HG03097 (cell line): ENCODE data around the gene ZP2.
"Not testable (repeated sequence)": the region's sequence is repeated elsewhere in the genome, so short reads cannot be mapped to it uniquely, and the experiment has no call there.

Experiments used
- ATAC-seq: cut with Tn5 transposase; IDR thresholded peaks from one replicate; pipeline ENCODE4 v1.9.1; 2021; ENCODE audit not compliant: unreplicated experiment, low FRiP score

ZP2 gene

DNA sequence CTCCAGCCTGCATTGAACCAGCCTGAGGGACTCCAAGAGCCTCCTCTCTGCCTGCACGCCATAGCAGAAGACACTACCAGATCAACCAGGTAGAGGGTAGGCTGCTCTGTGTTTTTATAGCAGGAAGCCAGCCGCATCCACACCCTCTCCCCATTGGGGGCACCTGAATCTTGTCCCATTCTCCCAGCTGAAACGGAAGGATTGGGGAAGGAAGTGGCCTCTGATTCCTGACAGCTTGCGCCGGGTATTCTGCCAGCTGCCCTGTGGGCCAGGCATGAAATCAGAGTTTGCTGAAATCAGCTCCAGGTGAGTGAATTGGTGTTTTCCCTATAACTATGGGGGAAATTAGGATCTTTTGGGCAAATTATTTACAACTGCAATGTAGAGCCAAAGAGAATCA, at the start of gene ZP2:
Gene ZP2 (minus strand): TSS at position 89 of the 400 bp plus-strand sequence. CDS start 27 bp downstream, at position 62.
- no peak for ATAC-seq

DNA sequence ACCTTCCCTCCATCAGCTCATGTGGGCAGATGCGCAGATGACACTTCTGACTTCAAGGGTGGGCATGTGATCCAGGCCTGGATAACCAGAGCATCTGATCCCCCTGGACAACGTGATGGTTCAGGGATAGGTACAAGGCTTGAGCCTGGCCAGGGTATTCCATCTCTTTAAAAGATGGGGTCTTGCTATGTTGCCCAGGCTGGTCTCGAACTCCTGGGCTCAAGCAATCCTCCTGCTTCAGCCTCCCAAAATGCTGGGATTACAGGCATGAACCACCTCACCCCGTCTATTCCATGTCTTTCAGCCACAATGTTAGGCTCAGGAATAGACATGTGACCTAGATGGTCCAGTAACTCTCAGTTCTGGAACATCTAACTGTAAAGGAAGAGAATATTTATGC, 45.9 kb upstream of the ZP2 start:
- ATAC-seq = no peak

DNA sequence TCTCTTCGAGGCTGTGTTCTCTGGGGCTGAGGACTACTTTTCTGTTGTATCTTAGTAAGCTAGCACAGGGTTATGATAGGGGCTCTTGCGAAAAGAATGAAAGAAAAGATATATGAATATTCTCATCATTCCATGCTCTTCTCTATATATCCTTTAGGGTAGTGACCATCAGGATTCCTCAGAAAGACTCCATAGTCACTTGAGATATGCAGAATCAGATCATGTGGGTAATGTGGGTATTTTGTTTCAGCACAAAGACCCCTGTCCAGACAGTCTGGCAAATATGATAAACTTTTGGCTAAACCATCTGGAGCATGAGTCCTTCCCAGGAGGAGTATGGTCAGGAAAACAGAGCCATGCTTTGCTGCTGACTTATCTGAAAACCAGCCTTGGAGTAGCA, 45.3 kb upstream of the ZP2 start:
- ATAC-seq = no peak

DNA sequence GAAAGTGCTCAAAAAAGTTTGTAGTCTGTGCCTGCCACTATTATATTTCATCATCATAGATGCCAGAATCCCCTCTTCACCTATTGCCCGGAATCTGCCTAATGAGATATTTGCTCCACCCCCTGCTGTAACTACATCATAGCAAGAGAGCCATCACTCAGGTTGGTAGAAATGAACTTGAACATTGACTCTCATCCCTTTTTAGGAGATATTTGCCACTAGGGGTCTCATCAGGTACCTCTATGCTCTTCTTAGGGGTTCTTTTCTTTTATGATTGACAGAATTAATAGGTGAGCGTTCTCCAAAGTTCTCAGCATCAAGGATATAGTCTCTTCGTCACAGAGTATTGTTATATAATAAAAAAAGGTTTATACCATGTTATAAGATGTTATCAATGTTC, 42.1 kb upstream of the ZP2 start:
- no peak for ATAC-seq

DNA sequence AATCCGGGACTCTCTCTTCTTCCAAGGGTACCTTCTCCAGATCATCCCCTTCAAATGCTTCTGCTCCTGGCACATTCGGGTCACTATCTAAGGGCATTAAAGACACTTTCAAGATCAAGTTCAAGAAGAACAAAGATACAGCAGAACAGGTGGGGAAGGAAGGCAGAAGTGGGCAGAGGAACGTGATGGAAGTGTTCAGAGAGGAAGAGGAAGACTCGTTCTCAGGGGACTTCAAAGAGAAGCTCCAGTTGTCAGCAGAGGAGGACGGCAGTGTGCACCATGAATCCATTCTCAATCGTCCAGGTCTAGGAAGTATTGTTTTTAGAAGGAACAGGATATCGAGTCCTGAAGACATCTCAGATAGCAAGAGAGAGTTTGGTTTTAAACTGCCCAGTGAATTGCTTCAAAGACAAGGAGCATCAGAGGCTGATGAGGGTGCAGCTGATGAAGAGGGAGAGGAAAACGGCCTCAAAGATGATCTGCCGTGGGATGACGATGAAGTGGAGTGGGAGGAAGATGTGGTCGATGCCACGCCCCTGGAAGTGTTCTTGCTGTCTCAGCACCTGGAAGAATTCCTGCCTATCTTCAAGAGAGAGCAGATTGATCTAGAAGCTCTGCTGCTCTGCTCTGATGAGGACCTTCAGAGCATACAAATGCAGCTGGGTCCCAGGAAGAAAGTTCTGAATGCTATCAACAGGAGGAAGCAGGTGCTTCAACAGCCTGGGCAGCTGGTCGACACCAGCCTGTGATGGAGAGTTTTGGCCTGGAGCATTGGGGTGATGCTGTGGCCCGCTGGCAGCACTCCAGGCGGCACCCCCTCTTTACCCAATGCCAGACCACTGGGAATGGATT, 38.9 kb upstream of the ZP2 start:
- no peak for ATAC-seq

DNA sequence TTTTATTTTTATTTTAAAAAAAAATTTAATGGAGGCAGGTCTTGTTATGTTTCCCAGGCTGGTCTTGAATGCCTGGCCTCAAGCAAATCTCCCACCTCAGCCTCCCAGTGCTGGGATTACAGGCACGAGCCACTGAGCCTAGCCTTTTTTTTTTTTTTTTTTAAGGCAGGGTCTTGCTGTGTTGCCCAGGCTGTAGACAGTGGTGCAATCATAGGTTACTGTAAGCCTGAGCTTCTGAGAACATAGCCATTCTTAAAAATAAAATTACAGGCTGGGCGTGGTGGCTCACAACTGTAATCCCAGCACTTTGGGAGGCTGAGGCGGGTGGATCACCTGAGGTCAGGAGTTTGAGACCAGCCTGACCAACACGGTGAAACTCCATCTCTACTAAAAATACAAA, 36.8 kb upstream of the ZP2 start:
- not testable (repeated sequence) for ATAC-seq

DNA sequence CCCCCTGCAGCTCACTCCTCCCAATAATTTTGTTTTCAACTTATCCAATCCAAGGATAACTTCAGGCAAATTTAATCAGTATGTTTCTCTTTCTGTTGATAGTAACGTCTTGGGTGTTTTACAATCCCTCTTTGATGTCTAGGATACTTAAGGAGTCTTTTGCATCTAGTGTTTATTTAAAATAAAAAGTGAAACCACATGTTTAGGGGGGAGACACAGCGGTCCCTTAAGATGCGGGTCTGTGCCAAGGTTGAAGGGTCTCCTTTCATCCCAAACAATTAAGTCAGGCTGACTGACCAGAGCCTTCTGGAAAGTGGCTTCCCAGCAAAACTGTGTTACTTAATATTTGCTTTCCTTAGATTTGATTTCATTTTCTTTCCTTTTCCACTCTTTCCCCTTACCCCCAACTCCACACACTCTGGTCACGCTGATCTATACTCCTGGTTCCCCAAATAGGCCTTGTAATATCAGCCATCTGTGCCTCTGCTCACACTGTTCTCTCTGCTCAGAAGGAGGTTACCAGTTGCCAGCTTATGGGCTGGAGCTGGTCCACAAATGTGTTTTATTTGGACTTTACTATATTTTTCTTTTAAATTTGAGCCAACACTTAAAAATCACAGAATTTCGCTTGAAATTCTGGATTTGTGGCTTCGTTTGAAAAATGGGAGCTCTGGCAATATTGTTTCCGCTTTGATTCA, 33.3 kb upstream of the ZP2 start:
- ATAC-seq = no peak

DNA sequence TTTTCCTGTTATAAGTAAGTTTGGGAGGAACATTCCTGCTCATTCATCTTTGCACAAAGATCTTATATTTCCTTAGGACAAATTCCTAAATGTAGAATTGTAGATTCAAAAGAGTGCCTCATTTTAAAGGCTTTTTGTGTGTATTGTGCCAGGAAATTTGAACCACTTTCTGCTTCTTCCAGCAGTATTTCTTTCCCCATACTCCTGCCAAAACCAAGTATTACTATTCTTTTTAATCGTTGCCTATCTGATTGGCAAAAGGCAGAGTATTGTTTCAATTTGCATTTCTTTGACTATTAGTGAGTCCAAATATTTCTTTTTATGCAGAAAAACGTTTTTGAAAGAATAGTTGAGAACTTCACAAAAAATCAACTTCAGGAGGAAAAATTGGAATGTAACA, 31.4 kb upstream of the ZP2 start:
- ATAC-seq = no peak

DNA sequence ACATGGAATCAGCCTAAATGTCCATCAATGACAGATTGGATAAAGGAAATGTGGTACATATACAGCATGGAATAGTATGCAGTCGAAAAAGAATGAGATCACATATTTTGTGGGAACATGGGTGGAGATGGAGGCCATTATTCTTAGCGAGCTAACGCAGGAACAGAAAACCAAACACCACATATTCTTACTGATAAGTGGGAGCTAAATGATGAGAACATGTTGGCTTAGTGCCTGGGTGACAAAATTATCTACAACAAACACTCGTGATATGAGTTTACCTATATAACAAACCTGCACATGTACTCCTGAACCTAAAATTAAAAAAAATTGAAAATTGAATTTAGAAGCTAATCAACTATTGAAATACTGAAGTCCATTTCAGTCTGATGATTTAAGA, 28.3 kb upstream of the ZP2 start:
- no peak for ATAC-seq

DNA sequence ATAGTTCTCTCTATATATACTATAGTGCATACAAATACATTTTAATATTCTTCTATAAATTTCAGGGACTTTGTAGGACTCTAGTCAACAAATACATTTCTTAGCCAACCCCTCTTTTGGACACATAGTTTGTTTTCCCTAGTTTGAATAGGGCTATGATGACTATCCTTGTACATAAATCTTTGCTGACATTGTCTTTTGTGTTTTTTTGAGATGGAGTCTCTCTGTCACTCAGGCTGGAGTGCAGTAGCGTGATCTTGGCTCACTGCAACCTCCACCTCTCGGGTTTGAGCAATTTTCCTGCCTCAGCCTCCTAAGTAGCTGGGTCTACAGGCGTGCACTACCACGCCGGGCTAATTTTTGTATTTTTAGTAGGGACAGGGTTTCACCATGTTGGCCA, 25.5 kb upstream of the ZP2 start:
- ATAC-seq = no peak

DNA sequence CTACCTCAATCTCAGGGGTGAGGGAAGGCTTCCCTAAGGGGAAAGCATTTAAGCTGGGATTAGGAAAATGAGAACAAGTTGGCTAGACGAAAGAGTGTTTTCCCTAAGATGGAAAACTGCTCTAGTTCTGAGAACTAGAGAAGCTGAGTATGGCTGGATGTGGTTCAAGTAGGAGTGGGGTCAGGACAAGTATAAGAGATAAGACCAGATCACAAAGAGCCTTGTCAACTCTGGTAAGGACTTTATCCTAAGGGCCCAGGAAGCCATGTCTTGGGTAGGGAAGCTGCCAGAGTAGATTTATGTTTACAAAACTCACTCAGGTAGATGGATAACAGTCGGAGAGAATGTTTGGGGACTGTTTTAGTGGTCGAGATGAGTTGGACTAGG, 23.8 kb upstream of the ZP2 start:
- ATAC-seq = no peak

DNA sequence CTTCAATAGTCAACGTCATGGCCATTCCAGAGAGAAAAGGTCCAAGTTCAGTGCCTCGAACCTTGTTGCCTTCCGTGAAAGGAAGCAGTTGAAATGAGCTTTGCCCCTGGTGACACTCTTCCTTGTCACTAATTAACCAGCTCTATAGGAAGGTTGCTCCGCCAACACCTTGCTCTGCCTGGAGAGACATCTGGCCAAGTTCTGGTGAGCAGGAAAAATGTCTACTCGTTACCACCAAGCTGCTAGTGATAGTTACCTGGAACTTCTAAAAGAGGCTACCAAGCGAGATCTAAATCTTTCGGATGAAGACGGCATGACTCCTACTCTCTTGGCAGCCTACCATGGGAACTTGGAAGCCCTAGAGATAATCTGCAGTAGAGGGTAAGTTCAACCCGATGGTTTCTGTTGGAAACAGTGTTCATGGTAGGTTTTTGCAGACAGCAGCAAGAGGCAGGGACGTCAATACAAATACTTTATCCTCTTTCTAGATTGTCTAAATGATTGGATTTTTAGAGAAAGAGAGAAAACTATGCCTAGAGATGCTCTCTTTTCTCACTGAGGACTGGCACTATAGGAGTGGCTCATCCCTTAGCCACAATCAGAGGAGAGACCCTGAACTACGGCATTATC, 22.3 kb upstream of the ZP2 start, which contains the start of gene ANKS4B:
Gene ANKS4B (plus strand): TSS at position 179 of the 630 bp plus-strand sequence. CDS start 39 bp downstream, at position 218.
- no peak for ATAC-seq

DNA sequence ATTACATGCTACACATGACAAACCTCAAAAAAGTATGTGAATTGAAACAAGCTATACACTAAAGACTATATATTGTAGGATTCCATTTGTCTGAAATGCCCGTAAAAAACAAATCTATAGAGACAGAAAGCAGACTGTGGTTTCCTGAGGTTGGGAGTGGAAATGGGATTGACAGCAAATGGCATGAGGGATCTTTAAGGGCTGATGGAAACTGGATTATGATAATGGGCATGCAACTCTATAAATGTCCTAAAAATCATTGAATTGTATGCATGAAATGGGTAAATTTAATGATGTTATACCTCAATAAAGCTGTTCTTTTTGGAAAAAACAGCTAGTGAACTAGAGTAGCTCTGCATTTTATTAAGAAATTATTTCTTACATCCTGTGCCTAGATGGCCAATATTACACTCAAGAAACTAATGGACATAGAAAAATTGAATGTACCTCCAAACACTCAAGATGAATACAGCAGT, 21.7 kb upstream of the ZP2 start:
- ATAC-seq = no peak

DNA sequence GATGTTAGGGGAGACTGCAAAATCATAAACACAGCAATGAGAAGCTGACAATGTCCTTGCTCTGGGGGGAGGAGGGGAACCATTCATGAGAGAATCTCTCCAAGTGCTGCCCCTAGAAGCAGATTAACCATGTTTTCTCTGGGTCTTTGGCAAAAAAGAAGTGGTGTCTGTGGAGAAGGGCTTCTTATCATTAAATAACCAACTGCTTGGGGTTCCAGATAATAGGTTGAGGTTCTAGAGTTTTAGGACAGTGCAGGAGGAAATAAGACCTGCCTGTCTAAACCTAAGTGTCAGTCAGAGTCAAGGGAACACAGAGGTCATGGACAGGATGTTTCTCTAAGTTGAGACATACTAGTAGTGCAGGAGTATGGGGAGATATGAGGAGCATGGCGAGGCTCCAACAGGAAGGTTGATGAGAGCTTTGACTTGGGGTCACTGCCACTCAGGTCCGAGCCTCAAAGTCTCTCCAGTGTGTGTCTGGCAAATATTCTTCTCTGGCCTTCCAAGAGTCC, 17.0 kb upstream of the ZP2 start:
- no peak for ATAC-seq

DNA sequence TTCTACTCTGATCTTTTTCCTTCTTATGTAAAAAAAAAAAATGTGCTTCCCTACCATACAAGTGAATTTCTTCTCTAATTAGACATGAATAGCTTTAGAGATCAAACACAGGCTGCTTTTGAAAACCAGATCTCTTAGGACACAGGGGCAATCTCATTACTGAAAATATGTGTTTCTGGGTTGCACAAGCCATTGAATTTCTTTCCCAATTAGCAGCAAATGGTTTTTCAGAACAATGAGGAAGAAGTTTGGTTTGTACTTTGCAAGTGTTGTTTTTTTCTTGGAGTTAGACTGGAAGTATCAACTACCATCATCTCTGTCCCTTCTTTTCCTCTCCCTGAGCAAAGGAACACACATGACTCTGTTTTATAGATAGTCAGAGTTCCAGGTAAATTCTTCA, 16.5 kb upstream of the ZP2 start:
- no peak for ATAC-seq

DNA sequence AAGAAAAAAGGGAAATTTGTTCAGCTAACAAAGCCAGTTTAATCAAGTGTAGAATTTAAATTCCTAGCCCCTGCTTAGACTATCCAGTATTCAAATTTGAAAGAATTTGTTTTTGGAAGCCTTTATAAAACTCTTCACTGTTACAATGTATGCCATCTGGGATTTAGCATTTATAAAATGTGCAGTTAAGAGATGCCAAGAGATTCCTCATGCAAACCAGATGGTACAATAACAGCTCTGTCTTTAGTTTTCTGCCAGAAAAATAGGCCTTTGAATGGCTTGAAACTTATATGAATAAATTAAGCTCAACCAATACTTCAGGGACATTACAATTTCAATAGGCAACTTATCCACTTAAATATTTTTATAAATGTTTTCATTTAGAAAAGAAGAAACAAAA, 15.4 kb upstream of the ZP2 start:
- no peak for ATAC-seq

DNA sequence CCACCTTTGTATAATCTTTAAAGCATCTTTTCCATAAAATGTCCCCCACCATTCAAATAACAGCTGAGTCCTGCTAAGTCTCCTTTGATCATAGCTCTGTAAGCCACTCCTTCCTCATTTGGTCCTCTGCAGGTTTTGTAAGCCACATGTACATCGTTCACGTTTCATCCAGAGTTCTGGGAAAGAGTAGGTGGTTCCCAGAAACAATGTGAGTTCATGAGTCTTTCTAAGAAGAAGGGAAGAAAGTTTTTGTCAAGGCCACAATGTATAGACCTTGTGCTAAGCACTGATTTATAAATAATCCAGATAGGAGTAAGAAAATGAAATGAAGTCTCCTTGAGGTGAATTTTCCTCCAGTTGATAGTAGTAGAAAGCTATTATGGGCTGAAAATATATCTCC, 13.4 kb upstream of the ZP2 start:
- ATAC-seq = no peak

DNA sequence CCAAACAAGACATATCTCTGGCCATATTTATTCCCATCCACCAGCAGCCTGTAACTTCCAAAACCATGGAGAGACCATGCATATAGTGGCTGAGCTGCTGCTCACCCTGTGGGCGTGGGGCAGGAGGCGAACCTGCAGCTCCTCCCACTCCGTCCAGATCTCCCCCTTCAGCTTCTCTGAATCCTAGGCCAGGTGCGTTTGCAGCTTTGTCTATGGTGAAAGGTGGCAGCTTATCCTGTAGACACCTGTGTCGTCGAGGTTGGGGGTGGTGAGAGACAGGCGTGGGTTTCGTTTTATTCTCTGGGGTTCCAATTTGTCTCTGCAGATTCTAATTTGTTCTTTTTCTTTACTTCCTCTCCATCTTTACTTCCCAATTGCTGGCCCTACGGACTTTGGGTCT, 12.4 kb upstream of the ZP2 start:
- no peak for ATAC-seq

DNA sequence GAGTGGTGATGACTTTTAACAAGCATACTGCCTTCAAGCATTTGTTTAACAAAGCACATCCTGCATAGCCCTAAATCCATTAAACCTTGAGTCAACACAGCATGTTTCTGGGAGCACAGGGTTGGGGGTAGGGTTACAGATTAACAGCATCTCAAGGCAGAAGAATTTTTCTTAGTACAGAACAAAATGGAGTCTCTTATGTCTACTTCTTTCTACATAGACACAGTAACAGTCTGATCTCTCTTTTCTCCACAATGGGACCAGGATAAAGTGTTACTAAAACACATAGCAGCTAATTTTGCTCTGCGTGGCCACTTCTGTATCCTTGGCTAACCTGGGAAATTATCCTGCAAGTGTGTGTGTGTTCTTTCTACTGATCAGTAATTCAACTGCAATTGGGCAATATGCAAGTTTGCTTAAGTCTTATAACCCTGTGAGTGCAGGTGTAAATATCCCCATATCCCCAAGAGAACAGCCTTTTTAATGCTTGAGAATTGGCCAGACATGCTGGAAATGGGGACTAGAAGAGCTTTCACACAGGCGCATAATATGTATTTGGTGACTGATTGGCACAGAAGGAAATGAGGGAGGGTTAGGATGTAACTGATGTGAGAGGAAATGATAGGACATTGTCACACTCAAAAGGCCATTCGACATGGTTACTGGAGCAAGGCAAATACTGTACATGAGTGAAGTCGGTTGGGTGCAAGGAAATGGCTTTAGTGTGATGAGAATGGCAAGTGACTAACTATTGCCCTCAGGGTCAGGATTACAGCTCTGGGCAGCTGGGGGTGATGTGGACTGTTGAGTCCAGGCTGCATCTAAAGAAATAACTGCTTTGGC, 11.3 kb upstream of the ZP2 start:
- no peak for ATAC-seq

DNA sequence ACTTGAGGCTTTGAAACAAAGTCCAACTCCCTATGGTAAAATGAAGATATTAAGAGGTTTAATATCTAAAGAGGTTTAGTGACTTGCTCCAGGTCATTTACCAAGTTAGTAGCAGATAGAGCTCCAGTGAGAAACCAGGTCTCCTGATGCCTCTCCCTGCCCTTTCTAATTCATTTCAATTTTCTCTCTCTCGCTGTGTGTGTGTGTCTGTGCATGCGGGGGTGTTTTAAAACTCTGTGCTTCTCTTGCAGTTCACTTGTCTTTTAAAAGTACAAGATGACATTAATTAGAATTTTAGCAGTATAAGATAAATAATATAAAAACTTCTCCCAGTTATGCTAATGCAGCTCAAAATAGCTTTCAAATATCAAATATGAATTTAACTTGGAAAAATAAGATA, 8.2 kb upstream of the ZP2 start:
- no peak for ATAC-seq
